Choroid plexus epithelial cell (primary cell): ENCODE results near the gene CNTNAP4.

ENCODE experiments used
- DNase-seq: peaks from one replicate; pipeline ENCODE4 v3.0.0-alpha.2; 2010; ENCODE audit warnings: low read depth
- H3K4me3 ChIP-seq: 2 replicates; pipeline ENCODE4 v1.5.1; 2011; ENCODE audit warnings: low read depth, mild to moderate bottlenecking, control low read depth, low read length, moderate library complexity
- TF ChIP-seq, protein P1 (sequence below): conservative IDR thresholded peaks from 2 replicates; pipeline ENCODE4 v1.5.1; 2011; ENCODE audit warnings: low read depth, mild to moderate bottlenecking, control low read depth, inconsistent platforms, low read length, moderate library complexity

CNTNAP4 gene

DNA sequence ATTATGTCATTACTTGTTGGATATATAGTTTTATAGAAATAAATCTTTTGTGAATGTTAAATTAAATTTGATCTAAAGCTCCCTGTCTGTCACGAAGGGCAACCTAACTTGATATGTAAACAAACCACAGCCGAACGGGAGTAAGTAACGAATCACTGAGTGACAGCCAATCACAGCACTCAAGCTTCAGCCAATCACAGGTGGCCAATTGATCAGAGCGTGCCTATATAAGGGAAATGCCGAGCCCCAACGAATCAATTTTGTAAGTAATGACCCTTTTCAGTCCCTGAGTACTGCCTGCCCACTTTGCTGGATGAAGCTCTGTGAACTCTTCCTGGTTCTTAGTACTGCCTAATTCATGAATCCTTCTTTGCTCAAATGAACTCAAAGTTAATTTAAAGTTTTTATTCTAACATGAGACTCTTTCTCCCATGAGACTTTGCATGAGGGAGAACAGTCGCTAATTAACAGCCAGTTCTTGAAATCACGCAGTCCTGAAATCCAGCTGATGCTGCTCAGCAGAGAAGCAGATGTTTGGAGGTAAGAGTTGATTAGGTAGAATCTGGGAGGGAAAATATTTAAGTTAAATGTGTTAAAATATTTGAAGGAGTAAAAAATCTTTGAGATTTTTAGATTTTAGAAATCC, 302.2 kb downstream of the CNTNAP4 start:
- TF ChIP-seq, protein P1, sequence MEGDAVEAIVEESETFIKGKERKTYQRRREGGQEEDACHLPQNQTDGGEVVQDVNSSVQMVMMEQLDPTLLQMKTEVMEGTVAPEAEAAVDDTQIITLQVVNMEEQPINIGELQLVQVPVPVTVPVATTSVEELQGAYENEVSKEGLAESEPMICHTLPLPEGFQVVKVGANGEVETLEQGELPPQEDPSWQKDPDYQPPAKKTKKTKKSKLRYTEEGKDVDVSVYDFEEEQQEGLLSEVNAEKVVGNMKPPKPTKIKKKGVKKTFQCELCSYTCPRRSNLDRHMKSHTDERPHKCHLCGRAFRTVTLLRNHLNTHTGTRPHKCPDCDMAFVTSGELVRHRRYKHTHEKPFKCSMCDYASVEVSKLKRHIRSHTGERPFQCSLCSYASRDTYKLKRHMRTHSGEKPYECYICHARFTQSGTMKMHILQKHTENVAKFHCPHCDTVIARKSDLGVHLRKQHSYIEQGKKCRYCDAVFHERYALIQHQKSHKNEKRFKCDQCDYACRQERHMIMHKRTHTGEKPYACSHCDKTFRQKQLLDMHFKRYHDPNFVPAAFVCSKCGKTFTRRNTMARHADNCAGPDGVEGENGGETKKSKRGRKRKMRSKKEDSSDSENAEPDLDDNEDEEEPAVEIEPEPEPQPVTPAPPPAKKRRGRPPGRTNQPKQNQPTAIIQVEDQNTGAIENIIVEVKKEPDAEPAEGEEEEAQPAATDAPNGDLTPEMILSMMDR = no peak
- DNase-seq = no peak
- H3K4me3 ChIP-seq = no peak overlapping the region

DNA sequence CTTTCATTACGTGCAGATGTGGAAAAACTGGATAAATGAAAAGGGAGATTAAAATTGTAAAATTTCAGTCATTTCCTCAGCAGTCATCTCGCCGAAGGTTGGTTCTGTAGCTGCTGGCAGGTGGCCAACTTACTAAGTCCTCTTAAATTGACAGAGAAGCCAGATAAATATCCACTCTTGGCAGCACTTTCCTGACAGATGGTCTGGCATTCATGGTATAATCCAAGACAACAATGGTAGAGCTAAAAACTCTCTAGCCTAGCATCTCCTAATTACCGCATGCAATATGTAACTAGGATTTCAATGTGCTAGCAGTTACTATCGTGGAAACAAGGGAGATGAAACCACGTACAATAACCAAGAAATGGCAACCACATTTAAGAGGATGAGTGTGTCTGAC, 306.3 kb downstream of the CNTNAP4 start:
- H3K4me3 ChIP-seq = no peak overlapping the region
- TF ChIP-seq, protein P1 = no peak

DNA sequence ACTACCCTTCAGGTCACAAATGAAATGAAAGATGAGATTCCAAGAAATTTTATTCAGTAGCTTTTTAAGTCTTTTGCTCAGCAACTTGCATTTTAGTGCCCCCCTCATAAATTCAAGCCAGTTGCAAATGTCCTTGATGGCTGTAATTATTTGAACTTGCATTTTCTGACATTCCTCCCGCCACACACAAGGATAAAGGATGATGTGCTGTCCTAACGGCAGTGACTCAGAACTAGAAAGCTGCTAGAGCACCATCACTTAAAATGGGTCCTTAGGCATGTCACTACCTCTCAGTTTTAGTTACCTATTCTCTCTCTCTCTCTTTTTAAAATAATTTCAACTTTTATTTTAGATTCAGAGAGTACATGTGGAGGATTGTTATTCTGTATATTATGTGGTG, 306.7 kb downstream of the CNTNAP4 start:
- TF ChIP-seq, protein P1 = no peak
- H3K4me3 ChIP-seq = no peak overlapping the region
- DNase-seq = no peak

More for the DNA sequence above, 306.3 kb downstream of the CNTNAP4 start:
- DNase-seq = peak; percentile 0

DNA sequence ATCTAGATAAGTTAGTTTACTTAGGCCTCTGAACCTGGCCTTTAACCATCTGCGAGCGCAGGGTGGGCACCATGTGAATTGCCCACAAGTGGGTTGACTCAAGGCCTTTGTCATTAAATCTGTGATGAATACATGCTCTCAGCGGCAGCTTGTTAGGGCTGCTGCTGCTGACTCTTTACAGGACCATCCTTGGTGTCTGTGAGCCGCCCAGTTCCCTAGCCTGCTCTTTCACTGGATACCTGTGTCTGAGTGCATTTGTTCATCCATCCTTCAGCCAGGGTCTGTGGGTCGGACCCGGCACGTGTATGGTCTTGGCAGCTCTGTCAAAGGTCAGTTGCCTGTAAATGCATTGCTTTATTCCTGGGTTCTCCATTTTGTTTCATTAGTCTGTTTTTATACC, 321.3 kb downstream of the CNTNAP4 start:
- H3K4me3 ChIP-seq = no peak overlapping the region
- TF ChIP-seq, protein P1 = no peak
- DNase-seq = no peak

DNA sequence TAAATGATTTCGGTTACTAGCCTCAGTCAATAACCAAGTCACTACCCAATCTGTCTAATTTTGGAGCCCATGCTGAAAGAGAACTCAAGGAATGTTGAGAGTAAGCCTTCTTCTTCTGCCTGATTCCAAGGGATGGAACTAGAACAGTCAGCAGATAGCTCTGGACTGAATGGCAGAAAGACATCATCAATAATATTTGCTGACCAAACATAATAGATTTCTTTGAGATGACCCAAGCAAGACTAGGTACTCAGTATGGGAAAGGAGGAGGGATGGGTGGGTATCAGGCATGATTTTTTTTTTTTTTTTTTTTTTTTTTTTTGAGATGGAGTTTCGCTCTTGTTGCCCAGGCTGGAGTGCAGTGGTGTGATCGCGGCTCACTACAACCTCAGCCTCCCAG, 330.1 kb downstream of the CNTNAP4 start:
- no peak for DNase-seq
- no peak overlapping the region for H3K4me3 ChIP-seq
- TF ChIP-seq, protein P1 = no peak
